NCI-H82 (cell line): ENCODE measurements around the gene RNF138.
"Not testable (repeated sequence)": the region's sequence is repeated elsewhere in the genome, so short reads cannot be mapped to it uniquely, and the experiment has no call there.

ENCODE experiments used
- DNase-seq: peaks from one replicate; lab custom pipeline; 2025; lab: John Stamatoyannopoulos, UW

RNF138 gene

GRCh38 chr18:32175265-32175664 lies 83.6 kb downstream of the RNF138 start:
- DNase-seq = no peak

- DNase-seq = not testable (repeated sequence)
Observed at GRCh38 chr18:32176745-32177144, 85.1 kb downstream of the RNF138 start.

GRCh38 chr18:32177530-32177929 lies 85.9 kb downstream of the RNF138 start:
- DNase-seq = no peak
